ENCODE data around the gene DHRS12. TPM values are rescaled to one million over a fixed set of nuclear protein-coding genes. Genes with fewer than 3 reads are reported as not detected.

Gene DHRS12
- total and polyA plus RNA-seq, 12 donors = 5.5 to 20.6 (median 10.3) TPM

- no peaks in the 10 kb centered on the region for H3K27me3 ChIP-seq
- no peak overlapping the region for H3K4me3 ChIP-seq
- peaks cover 0 to 25% (median 11%) of the 10 kb centered on the region in 9 donors for H3K4me1 ChIP-seq
- H3K9me3 ChIP-seq = peaks cover 0 to 3% (median 0%) of the 10 kb centered on the region in 11 donors
- no peaks in the 10 kb centered on the region for H3K36me3 ChIP-seq
- no peak for DNase-seq
- TF ChIP-seq CTCF (IDR thresholded peaks at IDR 0.05) = no peak
- H3K27ac ChIP-seq = peak overlapping the region in 2 of 10 donors; percentile 5 to 16
- peak in 5 of 8 donors; percentile 7 to 55 (median 39) for ATAC-seq
- intact Hi-C loops (cut with DNase I) = loop anchor here in 5 of 10 donors (10.0 kb wide), 3 partner anchors 183 to 313 kb away; partner anchors contain the start of genes NEK5 (in 3 of the 5), ALG11 (in 1 of the 5) and ATP7B (in 1 of the 5)
- 48 to 63% methylated on average over 4 of the region's 4 CpGs for WGBS, 2 donors
Measured at GRCh38 chr13:51811920-51812451, 8.0 kb upstream of the DHRS12 start.

- no peak overlapping the region for H3K4me3 ChIP-seq
- WGBS, 2 donors = 75 to 84% methylated on average over 12 of the region's 12 CpGs
- ATAC-seq = no peak
- H3K27me3 ChIP-seq = no peaks in the 10 kb centered on the region
- no peaks in the 10 kb centered on the region for H3K36me3 ChIP-seq
- intact Hi-C loops (cut with DNase I) = loop anchor here in 5 of 10 donors (10.0 kb wide), 3 partner anchors 184 to 314 kb away; partner anchors contain the start of genes NEK5 (in 3 of the 5), ALG11 (in 1 of the 5) and ATP7B (in 1 of the 5)
- no peak overlapping the region for H3K27ac ChIP-seq
- no peak for TF ChIP-seq CTCF (IDR thresholded peaks at IDR 0.05)
- H3K4me1 ChIP-seq = peaks cover 0 to 35% (median 15%) of the 10 kb centered on the region in 9 donors
- no peak for DNase-seq
- peaks cover 0 to 3% (median 0%) of the 10 kb centered on the region in 11 donors for H3K9me3 ChIP-seq
Measured at GRCh38 chr13:51811046-51811445, 7.1 kb upstream of the DHRS12 start.

GRCh38 chr13:51808811-51809210 is 4.8 kb upstream of the DHRS12 start:
- Histone ChIP-seq H3K9me3 (peaks cover 0 to 3% (median 0%) of the 10 kb centered on the region in 11 donors), H3K36me3 (no peaks in the 10 kb centered on the region), H3K4me1 (peaks cover 0 to 38% (median 18%) of the 10 kb centered on the region in 9 donors), H3K27ac (no peak overlapping the region), H3K27me3 (no peaks in the 10 kb centered on the region), H3K4me3 (no peak overlapping the region)
- intact Hi-C loops (cut with DNase I) = loop anchor here in 3 of 10 donors (10.0 kb wide), 1 partner anchor 224 kb away; the partner anchor contains the start of gene WDFY2 (in 3 of the 3)
- no peak for TF ChIP-seq CTCF (IDR thresholded peaks at IDR 0.05)
- DNase-seq (no peak), ATAC-seq (no peak)

DNA sequence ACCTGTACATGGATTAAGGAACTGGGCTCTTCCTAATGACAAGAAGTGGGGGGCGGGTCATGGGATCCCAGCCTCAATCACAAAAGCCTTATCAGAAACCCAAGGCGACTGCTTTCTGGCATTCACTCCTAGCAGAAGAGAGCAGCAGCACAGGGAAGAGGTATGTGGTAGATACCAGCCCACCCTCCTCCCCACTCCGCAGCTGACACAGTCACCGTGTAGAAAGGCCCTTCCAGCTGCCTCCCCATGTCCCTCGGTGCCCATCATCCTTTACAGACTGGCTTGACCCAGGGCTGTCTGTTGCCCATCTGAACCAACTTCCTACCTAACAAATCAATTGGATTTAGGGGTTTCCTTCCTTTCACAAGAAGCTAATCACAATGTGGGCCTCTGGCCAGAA is 3.1 kb upstream of the DHRS12 start:
- ATAC-seq (no peak), DNase-seq (no peak)
- Histone ChIP-seq H3K4me1 (peaks cover 5 to 49% (median 29%) of the 10 kb centered on the region in 9 donors), H3K9me3 (peaks cover 0 to 3% (median 0%) of the 10 kb centered on the region in 11 donors), H3K36me3 (no peaks in the 10 kb centered on the region), H3K4me3 (no peak overlapping the region), H3K27ac (peak overlapping the region in 2 of 10 donors; percentile 0 to 100), H3K27me3 (no peaks in the 10 kb centered on the region)
- no peak for TF ChIP-seq CTCF (IDR thresholded peaks at IDR 0.05)
- intact Hi-C loops (cut with DNase I) = loop anchor here in 3 of 10 donors (10.0 kb wide), 1 partner anchor 222 kb away; the partner anchor contains the start of gene WDFY2 (in 3 of the 3)
- whole genome bisulfite sequencing, 2 donors = 48 to 63% methylated on average over 5 of the region's 5 CpGs
